Activated T-helper 1 cell treated with anti-CD3 and anti-CD28 coated beads, Interleukin-12 subunit alpha, Interleukin-12 subunit beta, Interleukin-2, Interleukin-4 antibody, amounts not matched to agents 30 ng/mL and 10 ng/mL and 1 ng/mL, durations not matched to agents 14 hours and 24 hours and 36 hours (primary cell): ENCODE data around the gene SENP7. TPM values are rescaled to one million over a fixed set of nuclear protein-coding genes. Genes with fewer than 3 reads are reported as not detected.
A peak's percentile ranks its signal among the peaks of the same experiment; 100 is the strongest.

ENCODE experiments used
- DNase-seq: peaks from one replicate; pipeline ENCODE4 v3.0.0; 2021; ENCODE audit warnings: low spot score
- H3K27ac Mint-ChIP-seq: one replicate; pipeline ENCODE4 v1.8.0; 2021; ENCODE audit warnings: mild to moderate bottlenecking, mixed read lengths
- H3K27me3 Mint-ChIP-seq: one replicate; pipeline ENCODE4 v1.8.0; 2022; ENCODE audit warnings: mild to moderate bottlenecking, moderate library complexity, mixed read lengths; ENCODE audit not compliant: insufficient read depth
- H3K36me3 Mint-ChIP-seq: one replicate; pipeline ENCODE4 v1.8.0; 2021; ENCODE audit warnings: low read depth, mixed read lengths
- H3K4me1 Mint-ChIP-seq: one replicate; pipeline ENCODE4 v1.8.0; 2021; ENCODE audit warnings: low read depth, mixed read lengths
- H3K4me3 Mint-ChIP-seq: one replicate; pipeline ENCODE4 v1.8.0; 2021; ENCODE audit warnings: mild to moderate bottlenecking, moderate library complexity, mixed read lengths
- H3K9me3 Mint-ChIP-seq: one replicate; pipeline ENCODE4 v1.8.0; 2021; ENCODE audit warnings: mixed read lengths
- intact Hi-C: fragments of 100-400 bp; cut with micrococcal nuclease; formaldehyde crosslinking; loops from one replicate; pipeline ENCODE4 v1.15.1; 2024
- total RNA-seq: library from RNA; stranded (reverse); gene quantifications from 2 replicates; pipeline ENCODE4 v1.2.3, GENCODE V29; 2022

Gene SENP7
- total RNA-seq, 1 donor from 2014 or later: 9.1 TPM

- peaks cover 32% of the 10 kb centered on the region for H3K9me3 Mint-ChIP-seq
- peaks cover 33% of the 10 kb centered on the region for H3K4me1 Mint-ChIP-seq
- intact Hi-C loops: no loop called here
- H3K4me3 Mint-ChIP-seq: no peak overlapping the region
- peak overlapping the region; percentile 12 for H3K27ac Mint-ChIP-seq
- DNase-seq: no peak
- no peaks in the 10 kb centered on the region for H3K27me3 Mint-ChIP-seq
- peaks cover 25% of the 10 kb centered on the region for H3K36me3 Mint-ChIP-seq
These were observed 125.7 kb downstream of the SENP7 start for GRCh38 chr3:101387351-101387750.

- Mint-ChIP-seq H3K4me3 (no peak overlapping the region), H3K27me3 (no peaks in the 10 kb centered on the region), H3K36me3 (peaks cover 10% of the 10 kb centered on the region), H3K27ac (no peak overlapping the region), H3K9me3 (peaks cover 16% of the 10 kb centered on the region), H3K4me1 (peaks cover 27% of the 10 kb centered on the region)
- DNase-seq: no peak
- intact Hi-C loops: loop anchor here (5.0 kb wide), 4 partner anchors 293 to 1297 kb away; partner anchors contain the start of gene ZBTB11
These were observed 128.6 kb downstream of the SENP7 start for GRCh38 chr3:101384426-101384825.

GRCh38 chr3:101383656-101384055, 129.4 kb downstream of the SENP7 start:
- peaks cover 9% of the 10 kb centered on the region for H3K9me3 Mint-ChIP-seq
- no peak overlapping the region for H3K4me3 Mint-ChIP-seq
- intact Hi-C loops: loop anchor here (5.0 kb wide), 4 partner anchors 294 to 1296 kb away; partner anchors contain the start of gene ZBTB11
- peaks cover 2% of the 10 kb centered on the region for H3K27me3 Mint-ChIP-seq
- H3K4me1 Mint-ChIP-seq: peaks cover 27% of the 10 kb centered on the region
- DNase-seq: no peak
- H3K36me3 Mint-ChIP-seq: peaks cover 4% of the 10 kb centered on the region
- no peak overlapping the region for H3K27ac Mint-ChIP-seq

- Mint-ChIP-seq H3K27ac (no peak overlapping the region), H3K4me1 (peaks cover 32% of the 10 kb centered on the region), H3K36me3 (peaks cover 3% of the 10 kb centered on the region), H3K27me3 (peaks cover 2% of the 10 kb centered on the region), H3K4me3 (no peak overlapping the region), H3K9me3 (peaks cover 4% of the 10 kb centered on the region)
- intact Hi-C loops: loop anchor here (5.0 kb wide), 4 partner anchors 294 to 1296 kb away; partner anchors contain the start of gene ZBTB11
- DNase-seq: no peak
These were observed 129.8 kb downstream of the SENP7 start for GRCh38 chr3:101383156-101383575.

GRCh38 chr3:101381809-101382208, 131.2 kb downstream of the SENP7 start:
- Mint-ChIP-seq H3K27ac (no peak overlapping the region), H3K27me3 (peaks cover 2% of the 10 kb centered on the region), H3K4me1 (peaks cover 36% of the 10 kb centered on the region), H3K9me3 (no peaks in the 10 kb centered on the region), H3K4me3 (no peak overlapping the region), H3K36me3 (peaks cover 4% of the 10 kb centered on the region)
- DNase-seq: no peak
- intact Hi-C loops: loop anchor here (1.0 to 5.0 kb wide), 13 partner anchors 8 to 1295 kb away; partner anchors contain the start of genes LNP1, PCNP, SENP7 and TOMM70

- Mint-ChIP-seq H3K4me1 (peaks cover 30% of the 10 kb centered on the region), H3K9me3 (no peaks in the 10 kb centered on the region), H3K4me3 (peak overlapping the region; percentile 3), H3K27ac (peak overlapping the region; percentile 1), H3K36me3 (peaks cover 6% of the 10 kb centered on the region), H3K27me3 (peaks cover 3% of the 10 kb centered on the region)
- intact Hi-C loops: loop anchor here (1.0 to 5.0 kb wide), 10 partner anchors 133 to 1293 kb away; partner anchors contain the start of genes LNP1, PCNP, SENP7 and TOMM70
- no peak for DNase-seq
These were observed 133.2 kb downstream of the SENP7 start for GRCh38 chr3:101379658-101380376.

GRCh38 chr3:101377796-101378195, 135.2 kb downstream of the SENP7 start:
- intact Hi-C loops: no loop called here
- no peak for DNase-seq
- no peak overlapping the region for H3K4me3 Mint-ChIP-seq
- no peaks in the 10 kb centered on the region for H3K9me3 Mint-ChIP-seq
- peaks cover 12% of the 10 kb centered on the region for H3K36me3 Mint-ChIP-seq
- H3K27me3 Mint-ChIP-seq: peaks cover 3% of the 10 kb centered on the region
- no peak overlapping the region for H3K27ac Mint-ChIP-seq
- H3K4me1 Mint-ChIP-seq: peaks cover 35% of the 10 kb centered on the region

GRCh38 chr3:101377209-101377608, 135.8 kb downstream of the SENP7 start:
- Mint-ChIP-seq H3K4me1 (peaks cover 35% of the 10 kb centered on the region), H3K27me3 (peaks cover 3% of the 10 kb centered on the region), H3K4me3 (no peak overlapping the region), H3K27ac (no peak overlapping the region), H3K9me3 (no peaks in the 10 kb centered on the region), H3K36me3 (peaks cover 12% of the 10 kb centered on the region)
- no peak for DNase-seq
- intact Hi-C loops: no loop called here

GRCh38 chr3:101375586-101375985, 137.4 kb downstream of the SENP7 start:
- Mint-ChIP-seq H3K36me3 (peaks cover 15% of the 10 kb centered on the region), H3K4me1 (peaks cover 30% of the 10 kb centered on the region), H3K9me3 (no peaks in the 10 kb centered on the region), H3K4me3 (no peak overlapping the region), H3K27me3 (peaks cover 3% of the 10 kb centered on the region), H3K27ac (no peak overlapping the region)
- no peak for DNase-seq
- intact Hi-C loops: no loop called here

- intact Hi-C loops: no loop called here
- no peak for DNase-seq
- no peaks in the 10 kb centered on the region for H3K27me3 Mint-ChIP-seq
- H3K9me3 Mint-ChIP-seq: peaks cover 23% of the 10 kb centered on the region
- H3K4me1 Mint-ChIP-seq: no peaks in the 10 kb centered on the region
- peaks cover 33% of the 10 kb centered on the region for H3K36me3 Mint-ChIP-seq
- no peak overlapping the region for H3K4me3 Mint-ChIP-seq
- H3K27ac Mint-ChIP-seq: no peak overlapping the region
These were observed 150.6 kb downstream of the SENP7 start for GRCh38 chr3:101362406-101362805.

- DNase-seq: no peak
- no peaks in the 10 kb centered on the region for H3K27me3 Mint-ChIP-seq
- no peak overlapping the region for H3K4me3 Mint-ChIP-seq
- no peaks in the 10 kb centered on the region for H3K9me3 Mint-ChIP-seq
- intact Hi-C loops: no loop called here
- no peak overlapping the region for H3K27ac Mint-ChIP-seq
- peaks cover 4% of the 10 kb centered on the region for H3K36me3 Mint-ChIP-seq
- H3K4me1 Mint-ChIP-seq: no peaks in the 10 kb centered on the region
These were observed 161.2 kb downstream of the SENP7 start for GRCh38 chr3:101351829-101352228.

- Mint-ChIP-seq H3K4me1 (no peaks in the 10 kb centered on the region), H3K27ac (no peak overlapping the region), H3K4me3 (no peak overlapping the region), H3K9me3 (no peaks in the 10 kb centered on the region), H3K36me3 (peaks cover 22% of the 10 kb centered on the region), H3K27me3 (no peaks in the 10 kb centered on the region)
- intact Hi-C loops: no loop called here
- DNase-seq: no peak
These were observed 172.4 kb downstream of the SENP7 start for GRCh38 chr3:101340591-101340990.

GRCh38 chr3:101333883-101334282, 179.1 kb downstream of the SENP7 start:
- Mint-ChIP-seq H3K27ac (no peak overlapping the region), H3K4me3 (no peak overlapping the region), H3K9me3 (no peaks in the 10 kb centered on the region), H3K4me1 (no peaks in the 10 kb centered on the region), H3K27me3 (no peaks in the 10 kb centered on the region), H3K36me3 (peaks cover 9% of the 10 kb centered on the region)
- no peak for DNase-seq
- intact Hi-C loops: no loop called here
